HG03521 (cell line): ENCODE measurements around the gene LTBP1.

Experiments
- ATAC-seq: cut with Tn5 transposase; IDR thresholded peaks from one replicate; pipeline ENCODE4 v1.9.1; 2021; ENCODE audit warnings: mild to moderate bottlenecking, moderate library complexity; ENCODE audit not compliant: unreplicated experiment

LTBP1 gene

DNA sequence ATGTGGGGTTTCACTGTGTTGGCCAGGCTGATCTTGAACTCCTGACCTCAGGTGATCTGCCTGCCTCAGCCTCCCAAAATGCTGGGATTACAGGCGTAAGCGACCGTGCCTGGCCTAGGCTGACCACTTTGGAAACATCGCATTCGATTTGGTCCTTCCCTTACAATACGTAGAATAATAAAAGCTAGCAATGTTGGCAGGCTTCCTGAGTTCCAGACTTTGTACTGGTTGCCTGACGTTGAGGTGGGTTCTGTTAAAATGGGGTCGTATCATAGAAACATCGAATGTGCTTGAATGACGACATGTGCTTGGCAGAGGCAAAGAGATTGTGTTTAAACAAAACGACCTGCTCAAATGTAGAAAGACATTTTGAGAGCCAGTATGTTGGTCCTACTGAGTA, 56.1 kb downstream of the LTBP1 start:
- ATAC-seq, result no peak

DNA sequence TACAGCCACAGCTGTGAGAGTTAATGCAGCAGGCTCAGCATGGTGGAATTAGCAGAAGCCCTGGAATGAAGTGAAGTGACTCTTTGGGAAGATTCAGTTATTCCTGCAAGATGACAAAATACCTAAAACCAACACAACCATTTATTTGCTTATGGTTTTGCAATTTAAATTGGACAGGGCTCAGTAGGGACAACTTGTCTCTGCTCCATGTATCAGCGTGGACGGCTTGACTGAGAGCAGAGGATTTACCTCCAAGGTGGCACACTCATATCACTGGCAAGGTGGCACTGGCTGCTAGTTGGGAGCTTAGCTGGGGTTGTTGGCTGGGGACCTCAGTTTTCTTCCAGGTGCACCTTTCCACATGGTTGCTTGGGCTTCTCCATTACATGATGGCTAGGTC, 58.3 kb downstream of the LTBP1 start:
- no peak for ATAC-seq

DNA sequence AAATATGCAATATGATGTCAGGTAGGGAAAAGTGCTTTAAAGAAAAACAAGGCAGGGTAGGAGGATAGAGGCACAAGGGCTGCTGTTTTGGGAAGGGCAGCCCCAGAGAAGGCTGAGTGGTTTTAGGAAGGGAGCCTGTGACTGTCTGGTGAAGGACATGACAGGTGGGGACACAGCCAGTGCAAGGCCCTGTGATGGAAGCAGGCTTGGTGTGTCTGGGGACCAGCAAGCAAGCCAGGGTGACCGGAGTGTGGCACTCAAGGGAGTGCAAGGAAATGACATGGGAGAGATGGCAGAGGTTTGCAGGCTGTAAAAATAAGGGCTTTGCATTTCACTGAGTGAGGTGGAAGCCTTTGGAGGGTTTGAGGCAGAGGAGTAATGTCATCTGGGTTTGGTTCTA, 62.0 kb downstream of the LTBP1 start:
- no peak for ATAC-seq

DNA sequence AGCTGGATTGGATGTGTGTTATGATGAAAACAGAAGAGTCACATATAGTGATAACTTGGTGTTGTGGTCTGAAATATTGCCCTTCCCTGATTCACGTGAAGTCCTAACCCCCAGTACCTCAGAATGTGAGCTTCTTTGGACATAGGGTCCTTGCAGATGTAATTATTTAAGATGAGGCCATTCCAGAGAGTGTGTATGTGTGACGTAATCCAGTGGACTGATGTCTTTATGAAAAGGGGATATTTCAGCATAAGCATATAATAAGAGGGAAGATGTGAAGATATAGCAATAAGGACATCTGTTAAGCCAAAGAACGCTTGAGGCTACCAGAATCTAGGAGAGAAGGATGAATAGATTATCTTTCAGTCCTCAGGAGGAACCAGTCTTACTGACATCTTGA, 62.5 kb downstream of the LTBP1 start:
- no peak for ATAC-seq

DNA sequence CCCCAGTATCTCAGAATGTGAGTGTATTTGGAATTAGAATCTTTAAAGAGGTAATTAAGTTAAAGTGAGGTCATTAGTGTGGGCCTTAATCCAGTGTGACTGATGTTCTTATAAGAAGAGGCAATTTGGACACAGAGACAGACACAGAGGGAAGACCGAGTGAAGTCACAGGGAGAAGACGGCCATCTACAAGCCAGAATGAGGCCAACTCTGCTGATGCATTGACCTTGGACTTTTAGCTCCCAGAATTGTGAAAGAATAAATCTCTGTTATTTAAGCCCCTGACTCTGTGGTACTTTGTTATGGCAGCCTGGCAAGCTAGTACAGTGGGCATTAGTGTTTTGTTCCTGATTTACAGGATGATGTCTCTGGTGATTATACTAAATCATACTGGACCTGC, 64.6 kb downstream of the LTBP1 start:
- ATAC-seq, result no peak

DNA sequence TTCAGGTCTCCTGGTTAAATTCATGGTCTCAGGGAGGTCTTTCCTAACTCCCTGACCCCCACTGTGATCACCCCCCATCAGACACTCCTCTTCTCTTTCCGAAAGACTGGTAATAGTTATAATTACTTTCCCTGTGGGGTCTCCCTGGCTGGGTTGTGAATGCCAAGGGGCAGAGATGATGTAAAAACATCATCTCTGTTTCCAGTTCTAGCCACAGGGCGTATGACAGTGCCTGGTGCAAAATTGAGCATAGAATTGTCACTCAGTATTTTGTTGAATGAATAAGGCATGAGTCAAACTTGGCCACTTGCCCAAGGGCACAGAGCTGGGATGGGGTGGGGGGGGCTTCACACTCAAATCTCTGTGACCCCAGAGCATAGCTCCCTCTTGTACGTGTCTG, 65.2 kb downstream of the LTBP1 start:
- ATAC-seq, result no peak

DNA sequence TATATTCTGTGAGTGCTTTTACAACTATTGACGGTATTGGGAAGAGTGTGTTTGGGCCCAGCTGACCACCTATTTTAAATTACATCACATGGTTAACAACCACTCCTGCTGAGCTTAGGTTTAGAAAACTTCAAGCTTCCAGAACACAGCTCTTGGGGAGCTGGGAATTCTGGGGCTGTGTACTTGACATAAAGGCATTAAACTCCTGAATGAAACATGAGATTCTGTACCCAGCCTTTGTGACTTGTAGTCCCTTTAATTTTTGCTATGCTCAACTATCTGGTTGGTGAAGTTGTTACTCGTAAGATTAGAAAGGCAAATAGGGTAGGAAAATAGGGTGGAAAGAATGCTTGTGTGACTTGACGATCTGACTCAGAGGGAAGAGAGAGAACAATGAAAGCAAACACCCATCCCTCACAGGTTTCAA, 66.9 kb downstream of the LTBP1 start:
- ATAC-seq, result no peak

DNA sequence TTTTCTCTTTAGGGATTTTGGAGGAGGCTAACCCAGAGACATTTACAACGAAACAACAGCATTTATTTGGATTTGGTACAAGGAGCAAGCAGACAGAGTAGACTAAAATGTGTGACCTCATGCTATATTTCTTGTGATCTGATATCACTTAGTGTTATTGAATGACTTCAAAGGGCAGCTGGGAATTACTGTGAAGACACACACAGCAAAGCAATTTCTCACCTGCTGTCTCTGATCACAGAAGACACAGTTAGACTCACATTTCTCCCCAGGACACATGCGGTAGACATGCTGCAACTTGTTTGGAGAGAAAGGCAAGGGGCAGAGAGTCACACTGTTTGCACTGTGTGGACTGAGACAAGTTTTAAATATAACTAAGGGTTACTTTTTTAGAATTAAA, 67.5 kb downstream of the LTBP1 start:
- no peak for ATAC-seq

DNA sequence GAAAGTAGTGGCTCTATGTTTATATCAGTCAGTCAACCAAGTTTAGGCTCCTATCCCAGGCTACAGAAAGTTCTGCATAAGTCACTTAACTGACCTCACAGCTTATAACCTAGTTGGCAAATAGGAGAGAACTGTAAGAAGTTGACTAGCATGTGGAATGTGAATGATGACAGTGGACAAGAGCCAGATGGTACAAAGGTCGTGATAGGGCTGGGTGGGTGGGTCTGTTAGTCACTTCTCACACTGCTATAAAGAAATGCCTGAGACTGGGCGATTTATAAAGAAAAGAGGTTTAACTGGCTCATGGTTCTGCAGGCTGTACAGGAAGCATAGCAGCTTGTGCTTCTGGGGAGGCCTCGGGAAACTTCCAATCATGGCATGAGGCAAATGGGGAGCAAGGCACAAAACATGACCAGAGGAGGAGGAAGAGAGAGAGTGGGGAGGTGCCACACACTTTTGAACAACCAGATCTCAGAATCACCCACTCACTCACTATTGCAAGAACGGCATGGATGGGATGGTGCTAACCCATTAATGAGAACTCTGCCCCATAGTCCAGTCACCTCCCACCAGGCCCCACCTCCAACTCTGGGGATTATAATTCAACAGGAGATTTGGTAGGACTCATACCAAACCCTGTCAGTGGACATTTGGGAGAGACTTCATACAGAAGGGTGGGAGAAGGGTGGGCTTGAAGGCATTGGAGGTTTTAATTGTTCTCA, 68.8 kb downstream of the LTBP1 start:
- ATAC-seq, result no peak

DNA sequence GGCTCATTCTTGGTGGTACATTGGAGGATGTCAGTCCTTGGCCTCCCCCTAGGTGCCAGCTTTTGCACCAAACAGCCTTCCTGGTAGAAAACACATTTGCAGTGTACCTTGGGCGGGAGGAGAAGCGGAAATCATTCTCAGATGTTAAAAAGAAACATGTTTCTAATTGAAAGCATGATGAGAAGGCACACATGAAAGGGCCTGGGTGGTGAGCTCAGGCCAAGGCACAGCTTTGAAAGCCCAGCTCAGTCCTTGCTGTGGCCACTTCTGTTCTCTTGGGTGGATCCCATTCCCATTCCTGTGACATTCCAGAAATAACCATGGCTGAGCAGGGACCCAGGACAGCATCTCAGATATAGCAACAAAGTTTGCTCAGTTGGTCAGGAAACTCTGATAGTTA, 71.5 kb downstream of the LTBP1 start:
- ATAC-seq, result no peak

DNA sequence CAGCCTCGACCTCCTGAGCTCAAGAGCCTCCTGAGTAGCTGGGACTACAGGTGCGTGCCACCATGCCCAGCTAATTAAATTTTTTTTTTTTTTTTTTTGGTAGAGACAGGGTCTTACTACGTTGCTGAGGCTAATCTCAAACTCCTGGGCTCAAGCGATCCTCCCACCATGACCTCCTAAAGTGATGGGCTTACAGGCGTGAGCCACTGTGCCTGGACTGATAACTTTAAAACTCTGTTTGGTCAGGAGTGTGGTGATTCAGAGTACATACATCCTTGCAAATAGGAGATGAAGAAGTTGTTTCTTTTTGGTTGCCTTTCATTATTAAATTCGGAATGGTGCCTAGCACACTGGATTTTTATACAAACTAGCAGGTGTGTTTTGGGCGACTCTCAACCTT, 73.0 kb downstream of the LTBP1 start:
- ATAC-seq, result no peak

DNA sequence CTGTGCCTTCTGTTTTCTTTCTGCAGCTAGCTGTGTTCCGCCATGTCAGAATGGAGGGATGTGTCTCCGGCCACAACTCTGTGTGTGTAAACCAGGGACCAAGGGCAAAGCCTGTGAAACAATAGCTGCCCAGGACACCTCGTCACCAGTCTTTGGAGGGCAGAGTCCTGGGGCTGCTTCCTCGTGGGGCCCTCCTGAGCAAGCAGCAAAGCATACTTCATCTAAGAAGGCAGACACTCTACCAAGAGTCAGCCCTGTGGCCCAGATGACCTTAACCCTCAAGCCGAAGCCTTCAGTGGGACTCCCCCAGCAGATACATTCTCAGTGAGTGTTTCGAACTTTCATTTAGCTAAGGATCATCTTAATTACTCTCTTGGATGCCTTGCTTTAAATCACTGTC, 74.1 kb downstream of the LTBP1 start:
- ATAC-seq, result no peak

DNA sequence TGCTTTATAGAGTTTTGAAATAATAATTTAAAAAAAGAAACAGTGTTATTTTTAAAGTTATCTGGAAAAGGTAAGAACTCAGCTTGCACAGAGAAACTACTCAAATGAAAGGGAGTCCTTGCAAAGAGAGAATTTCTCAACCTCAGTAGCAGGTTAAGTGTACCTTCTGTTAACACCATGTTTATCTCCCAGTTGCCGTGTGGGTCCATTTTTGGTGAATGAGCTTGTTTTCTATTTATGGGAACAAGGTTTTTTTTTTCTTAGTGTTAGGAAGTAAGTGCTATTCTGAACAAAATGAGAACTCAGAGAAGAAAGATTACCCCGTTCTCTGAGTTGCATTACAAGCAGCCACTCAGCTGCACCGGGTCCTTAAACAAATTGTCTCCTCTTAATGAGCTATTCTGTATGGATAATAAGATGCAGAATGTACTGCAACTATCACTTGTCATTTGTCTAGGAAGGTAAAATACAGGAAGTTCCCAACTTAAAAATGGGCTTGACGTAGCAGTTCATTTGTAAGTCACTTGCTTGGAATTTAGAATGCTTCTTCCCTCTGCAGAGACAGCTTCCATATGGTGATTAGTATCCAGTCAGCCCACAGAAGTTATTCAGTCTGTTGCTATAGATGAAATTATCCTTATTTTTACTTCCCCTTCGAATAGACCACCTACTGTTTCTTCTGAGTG, 74.9 kb downstream of the LTBP1 start:
- ATAC-seq, result no peak

DNA sequence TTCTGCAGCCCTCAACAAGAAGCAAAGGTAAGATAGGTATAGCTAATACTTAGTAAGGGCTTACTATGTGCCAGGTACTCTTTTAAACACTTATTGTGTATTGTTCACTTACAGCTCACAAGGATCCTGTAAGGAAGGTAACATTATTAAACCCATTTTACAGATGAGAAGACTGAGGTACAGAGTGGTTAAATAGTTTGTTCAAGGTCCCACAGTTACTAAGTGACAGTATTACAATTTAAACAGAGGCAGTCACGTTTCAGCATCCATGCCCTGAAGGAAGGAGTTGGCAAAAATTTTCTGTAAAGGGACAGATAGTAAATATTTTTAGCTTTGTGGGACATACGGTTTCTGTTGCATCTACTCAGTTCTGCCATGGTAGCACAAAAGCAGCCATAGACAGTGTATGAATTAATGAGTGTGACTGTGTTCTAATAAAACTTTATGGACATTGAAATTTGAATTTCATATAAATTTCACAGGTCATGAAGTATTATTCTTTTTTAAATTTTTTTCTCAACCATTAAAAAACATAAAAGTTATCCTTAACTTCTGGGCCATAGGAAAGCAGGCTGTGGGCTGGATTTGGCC, 75.7 kb downstream of the LTBP1 start:
- no peak for ATAC-seq

DNA sequence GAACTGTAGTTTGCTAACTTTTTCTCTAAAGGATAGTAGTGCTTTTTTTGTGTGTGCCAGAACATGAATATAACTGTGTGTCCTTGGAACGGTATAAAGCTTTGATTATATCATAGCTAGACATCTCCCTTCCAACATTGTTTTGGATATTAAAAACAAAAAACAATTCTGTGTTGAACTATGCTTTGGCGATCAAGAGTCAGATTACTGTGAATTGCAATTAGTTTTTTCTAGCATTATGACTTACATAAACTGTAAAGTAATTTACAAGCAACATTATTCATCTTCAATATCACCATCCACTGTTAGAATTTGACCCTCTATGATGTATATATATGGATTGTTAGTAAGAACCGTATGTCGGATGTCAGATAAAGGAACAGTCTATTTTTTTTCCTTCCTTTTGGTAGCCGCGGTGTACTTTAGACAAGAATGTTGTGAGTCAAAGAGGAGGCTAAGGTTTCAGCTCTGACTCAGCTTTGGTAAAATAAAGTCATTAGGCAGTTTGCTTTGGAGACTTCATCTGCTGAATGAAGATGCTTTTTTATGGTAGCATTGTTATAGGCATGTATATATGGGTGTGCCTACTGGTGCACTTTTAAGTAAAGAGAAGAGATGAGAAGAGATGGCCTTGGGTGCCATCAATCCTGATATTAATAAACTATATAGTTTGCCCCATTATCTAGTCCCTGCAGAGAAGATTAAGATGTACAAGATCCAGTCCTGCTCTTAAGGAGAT, 76.4 kb downstream of the LTBP1 start:
- ATAC-seq, result no peak

DNA sequence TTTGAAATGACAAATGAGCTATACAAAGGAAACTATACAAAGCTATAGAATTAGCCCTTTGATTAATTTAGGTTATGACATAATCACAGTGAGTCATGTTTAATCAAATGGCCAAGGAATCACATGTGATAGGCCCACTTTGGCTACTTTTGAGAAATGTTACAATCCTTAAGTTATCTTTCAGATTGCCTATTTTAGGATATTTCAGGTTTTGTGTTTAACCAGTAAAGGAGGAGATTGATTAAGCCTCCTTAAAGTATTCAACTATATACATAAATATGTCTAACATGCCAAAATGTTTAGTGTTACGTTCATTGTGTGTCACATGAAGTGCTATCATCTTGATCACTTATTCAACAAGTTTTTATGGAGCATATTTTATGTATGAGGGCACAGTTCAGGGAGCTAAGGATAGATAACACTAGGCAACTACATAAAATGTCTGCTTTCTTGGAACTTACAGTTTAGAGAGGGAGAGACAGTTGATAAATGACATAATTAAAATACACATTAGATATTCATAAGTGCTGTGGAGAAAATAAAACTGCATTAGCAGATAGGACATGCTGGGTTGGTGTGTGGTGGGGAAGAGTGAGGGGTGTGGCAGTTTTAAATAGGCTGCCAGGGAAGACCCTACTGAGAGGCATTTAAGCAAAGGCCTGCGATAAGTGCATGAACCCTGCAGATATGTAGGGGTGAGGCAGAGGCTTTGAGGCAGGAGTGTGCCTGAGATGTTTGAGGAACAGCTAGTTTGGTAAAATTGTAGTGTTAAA, 77.2 kb downstream of the LTBP1 start:
- ATAC-seq, result no peak

DNA sequence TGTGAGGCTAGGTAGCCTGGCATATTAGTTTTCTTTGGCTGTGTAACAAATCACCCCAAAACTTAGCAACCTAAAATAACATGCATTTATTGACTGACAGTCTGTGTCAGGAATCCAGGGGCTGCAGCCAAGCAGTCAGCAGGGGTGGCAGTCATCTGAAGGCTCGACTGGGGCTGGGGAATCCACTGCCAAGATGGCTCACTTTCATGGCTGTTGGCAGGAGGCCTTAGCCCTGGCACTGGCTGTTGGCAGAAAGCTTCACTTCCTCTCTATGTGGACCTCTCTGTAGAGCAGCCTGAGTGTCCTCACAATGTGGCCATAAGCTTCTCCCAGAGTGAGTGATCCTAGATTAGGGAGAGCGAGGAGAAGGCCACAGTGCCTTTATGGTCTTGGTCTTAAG, 78.0 kb downstream of the LTBP1 start:
- ATAC-seq, result no peak

DNA sequence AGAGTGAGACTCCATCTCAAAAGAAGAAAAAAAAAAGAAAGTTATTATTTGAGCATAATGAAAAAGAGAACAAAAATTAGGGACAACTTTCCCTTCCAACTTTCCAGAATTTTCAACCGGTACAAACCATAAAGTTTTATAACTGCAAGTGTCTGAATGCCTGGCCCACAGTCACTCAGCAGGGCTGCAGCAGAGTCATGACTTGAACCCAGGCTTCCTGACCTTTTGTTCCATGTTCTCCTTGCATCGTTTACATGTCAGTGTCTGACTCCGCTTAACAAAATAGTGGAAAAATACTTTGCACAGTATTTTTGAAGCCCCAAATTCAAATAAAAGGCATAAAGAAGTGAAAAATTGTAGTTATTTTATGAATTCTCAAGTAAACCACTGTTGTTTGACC, 82.7 kb downstream of the LTBP1 start:
- no peak for ATAC-seq

DNA sequence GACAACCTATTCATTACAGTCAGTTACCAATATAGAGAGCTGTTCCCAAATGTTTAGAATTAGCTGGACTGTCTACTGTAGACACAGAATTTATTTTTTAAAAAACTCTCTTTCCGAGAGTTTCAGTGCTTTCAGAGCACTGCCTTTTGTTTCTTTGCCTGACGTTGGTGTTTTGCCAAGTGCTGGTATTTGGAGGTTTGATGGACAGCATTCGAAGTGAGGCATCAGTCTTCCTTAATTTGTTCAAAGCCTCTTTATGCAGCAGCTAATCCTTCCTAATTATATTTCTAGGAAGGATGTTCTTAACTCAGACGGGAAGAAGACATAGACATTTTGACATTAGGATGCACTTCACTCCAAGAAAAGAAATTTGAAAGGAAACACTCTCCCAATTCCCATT, 83.2 kb downstream of the LTBP1 start:
- no peak for ATAC-seq

DNA sequence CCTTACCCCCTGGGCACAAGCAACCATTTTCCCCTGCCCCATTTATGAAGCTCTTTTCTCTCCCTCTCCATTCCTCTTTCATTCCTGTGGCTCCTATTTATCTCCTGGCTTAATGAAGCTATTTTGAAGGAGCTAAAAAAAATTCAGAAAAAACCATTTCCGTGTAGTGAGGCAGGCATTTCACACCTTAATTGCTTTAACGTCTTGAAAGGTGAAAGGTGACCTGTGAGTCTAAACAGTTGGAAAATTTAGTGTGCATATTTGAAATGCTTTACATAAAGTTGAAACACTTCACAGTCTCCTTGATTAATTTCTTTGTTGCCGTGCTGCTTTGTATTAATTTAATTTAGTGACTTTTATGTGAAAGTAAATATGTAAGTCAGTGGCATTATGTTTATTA, 83.6 kb downstream of the LTBP1 start:
- no peak for ATAC-seq

DNA sequence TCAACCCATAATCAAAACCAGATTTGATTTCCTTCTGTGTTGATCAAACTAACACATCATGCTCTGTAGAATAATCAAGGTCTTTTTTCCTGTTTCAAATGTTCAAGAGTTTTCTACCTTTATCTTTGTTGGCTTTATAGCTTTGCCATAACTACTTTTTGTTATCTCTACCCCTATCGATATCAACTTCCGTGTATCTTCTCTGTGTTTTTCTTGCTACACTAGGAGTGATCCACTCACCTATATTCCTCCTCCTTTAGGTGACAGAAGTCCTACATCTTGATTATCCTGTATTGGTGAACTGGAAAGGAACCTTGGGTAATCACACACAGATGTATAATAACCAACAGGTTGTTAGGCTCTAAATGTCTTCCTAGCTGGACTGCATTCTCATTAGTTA, 85.5 kb downstream of the LTBP1 start:
- no peak for ATAC-seq
